ENCODE measurements around the gene SLC6A4. TPM values are rescaled to one million over a fixed set of nuclear protein-coding genes. Genes with fewer than 3 reads are reported as not detected.

Gene SLC6A4
- total and polyA plus RNA-seq, 10 of the 15 experiments (the other 5 are each of a cell fraction or from before 2014, with no cell fraction given), result 5.3 to 20.6 (median 10.1) TPM

DNA sequence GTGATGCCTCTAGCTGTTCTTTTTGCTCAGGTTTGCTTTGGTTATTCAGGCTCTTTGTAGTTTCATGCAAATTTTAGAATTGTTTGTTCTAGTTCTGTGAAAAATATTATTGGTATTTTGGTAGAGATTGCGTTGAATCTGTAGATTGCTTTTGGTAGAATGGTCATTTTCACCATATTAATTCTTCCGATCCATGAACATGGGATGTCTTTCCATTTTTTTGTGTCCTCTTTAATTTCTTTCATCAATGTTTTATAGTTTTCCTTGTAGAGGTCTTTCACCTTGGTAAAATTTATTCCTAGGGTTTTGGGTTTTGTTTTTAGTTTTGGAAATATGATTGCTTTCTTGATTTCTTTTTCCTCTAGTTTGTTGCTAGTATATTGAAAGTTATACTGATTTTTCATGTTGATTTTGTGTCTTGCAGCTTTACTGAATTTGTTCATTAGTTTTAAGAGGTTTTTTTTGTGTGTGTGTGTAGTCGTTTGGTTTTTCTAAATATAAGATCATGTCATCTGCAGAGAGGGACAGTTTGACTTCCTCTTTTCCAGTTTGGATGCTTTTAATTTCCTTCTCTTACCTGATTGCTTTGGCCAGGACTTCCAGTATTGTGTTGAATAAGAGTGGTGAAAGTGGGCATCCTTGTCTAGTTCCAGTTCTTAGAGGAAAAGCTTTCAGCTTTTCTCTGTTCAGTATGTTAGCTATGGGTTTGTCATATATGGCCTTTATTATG is 76.4 kb downstream of the SLC6A4 start:
- H3K4me2 ChIP-seq (ENCODE audit: control insufficient read depth, insufficient read depth), result no peak overlapping the region
- peaks cover 32% of the 10 kb centered on the region for H3K79me2 ChIP-seq (ENCODE audit: control insufficient read depth, insufficient read depth, low read length)
- in situ Hi-C loops (cut with MboI) (no loop called here), intact Hi-C loops (cut with micrococcal nuclease; ENCODE audit: unreplicated experiment) (no loop called here)
- SMC1A ChIA-PET (ENCODE audit: uncharacterized antibody, unreplicated experiment), result interaction anchor here (1.5 kb wide), 1 partner anchor 13 kb away, joined by 7 read pairs; no protein-coding TSS in a partner anchor
- H3K9me3 ChIP-seq (replicated peaks; ENCODE audit: control insufficient read depth, insufficient read depth, low read length), result peaks cover 14% of the 10 kb centered on the region
- no peaks in the 10 kb centered on the region for H3K27me3 ChIP-seq (replicated peaks in 1 of 2; ENCODE audit: control insufficient read depth in 2 of 2, insufficient read depth in 2 of 2, low read length in 1 of 2)
- POLR2A ChIA-PET, result no interaction called here
- H3K36me3 ChIP-seq (ENCODE audit: control insufficient read depth in 2 of 2, insufficient read depth in 2 of 2, low read length in 1 of 2), result peaks cover 0 to 7% of the 10 kb centered on the region in 2 experiments; a peak in 2 of 4 replicates
- no peak overlapping the region for H2AFZ ChIP-seq (ENCODE audit: control insufficient read depth, low read depth, low read length)
- no peaks in the 10 kb centered on the region; the same call in 1 of the 2 replicates for H3K4me1 ChIP-seq (ENCODE audit: control insufficient read depth, insufficient read depth, low read length)
- H3K27ac ChIP-seq (ENCODE audit: control insufficient read depth, insufficient read depth), result no peak overlapping the region
- RAD21 ChIA-PET (ENCODE audit: unreplicated experiment), result no interaction called here
- ATAC-seq (no peak), FAIRE-seq (no peak), DNase-seq (ENCODE audit: low read depth, low spot score) (no peak)
- H3K4me3 ChIP-seq, result no peak overlapping the region; the same call in 1 of the 2 replicates
- H4K20me1 ChIP-seq (ENCODE audit: control insufficient read depth, insufficient read depth), result no peaks in the 10 kb centered on the region
- BruUV-seq (replicated peaks), result no TSS peak
- H3K9ac ChIP-seq (ENCODE audit: control insufficient read depth, insufficient read depth, low read length), result no peak overlapping the region
- 45% methylated on average over 3 of the region's 3 CpGs for WGBS (ENCODE audit: insufficient coverage, insufficient replicate concordance, low lambda C conversion rate, missing lambda C conversion rate)
- CTCF ChIA-PET, result no interaction called here
- TF ChIP-seq FOXK2 (IDR thresholded peaks at IDR 0.05) (no peak), RUNX3 (IDR thresholded peaks at IDR 0.05; ENCODE audit: low read length) (no peak), ZNF217 (IDR thresholded peaks at IDR 0.05) (no peak), SRF (IDR thresholded peaks at IDR 0.05; ENCODE audit: low read depth in 2 of 2, low read length in 2 of 2) (no peak), MYC (IDR thresholded peaks at IDR 0.05; ENCODE audit: insufficient read depth, insufficient read length, insufficient replicate concordance, low read length, severe bottlenecking) (no peak)
- TF ChIP-seq, protein P1, sequence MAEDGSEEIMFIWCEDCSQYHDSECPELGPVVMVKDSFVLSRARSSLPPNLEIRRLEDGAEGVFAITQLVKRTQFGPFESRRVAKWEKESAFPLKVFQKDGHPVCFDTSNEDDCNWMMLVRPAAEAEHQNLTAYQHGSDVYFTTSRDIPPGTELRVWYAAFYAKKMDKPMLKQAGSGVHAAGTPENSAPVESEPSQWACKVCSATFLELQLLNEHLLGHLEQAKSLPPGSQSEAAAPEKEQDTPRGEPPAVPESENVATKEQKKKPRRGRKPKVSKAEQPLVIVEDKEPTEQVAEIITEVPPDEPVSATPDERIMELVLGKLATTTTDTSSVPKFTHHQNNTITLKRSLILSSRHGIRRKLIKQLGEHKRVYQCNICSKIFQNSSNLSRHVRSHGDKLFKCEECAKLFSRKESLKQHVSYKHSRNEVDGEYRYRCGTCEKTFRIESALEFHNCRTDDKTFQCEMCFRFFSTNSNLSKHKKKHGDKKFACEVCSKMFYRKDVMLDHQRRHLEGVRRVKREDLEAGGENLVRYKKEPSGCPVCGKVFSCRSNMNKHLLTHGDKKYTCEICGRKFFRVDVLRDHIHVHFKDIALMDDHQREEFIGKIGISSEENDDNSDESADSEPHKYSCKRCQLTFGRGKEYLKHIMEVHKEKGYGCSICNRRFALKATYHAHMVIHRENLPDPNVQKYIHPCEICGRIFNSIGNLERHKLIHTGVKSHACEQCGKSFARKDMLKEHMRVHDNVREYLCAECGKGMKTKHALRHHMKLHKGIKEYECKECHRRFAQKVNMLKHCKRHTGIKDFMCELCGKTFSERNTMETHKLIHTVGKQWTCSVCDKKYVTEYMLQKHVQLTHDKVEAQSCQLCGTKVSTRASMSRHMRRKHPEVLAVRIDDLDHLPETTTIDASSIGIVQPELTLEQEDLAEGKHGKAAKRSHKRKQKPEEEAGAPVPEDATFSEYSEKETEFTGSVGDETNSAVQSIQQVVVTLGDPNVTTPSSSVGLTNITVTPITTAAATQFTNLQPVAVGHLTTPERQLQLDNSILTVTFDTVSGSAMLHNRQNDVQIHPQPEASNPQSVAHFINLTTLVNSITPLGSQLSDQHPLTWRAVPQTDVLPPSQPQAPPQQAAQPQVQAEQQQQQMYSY (CRISPR knock-in tag; IDR thresholded peaks at IDR 0.05), result no peak
- TF ChIP-seq, protein P2, sequence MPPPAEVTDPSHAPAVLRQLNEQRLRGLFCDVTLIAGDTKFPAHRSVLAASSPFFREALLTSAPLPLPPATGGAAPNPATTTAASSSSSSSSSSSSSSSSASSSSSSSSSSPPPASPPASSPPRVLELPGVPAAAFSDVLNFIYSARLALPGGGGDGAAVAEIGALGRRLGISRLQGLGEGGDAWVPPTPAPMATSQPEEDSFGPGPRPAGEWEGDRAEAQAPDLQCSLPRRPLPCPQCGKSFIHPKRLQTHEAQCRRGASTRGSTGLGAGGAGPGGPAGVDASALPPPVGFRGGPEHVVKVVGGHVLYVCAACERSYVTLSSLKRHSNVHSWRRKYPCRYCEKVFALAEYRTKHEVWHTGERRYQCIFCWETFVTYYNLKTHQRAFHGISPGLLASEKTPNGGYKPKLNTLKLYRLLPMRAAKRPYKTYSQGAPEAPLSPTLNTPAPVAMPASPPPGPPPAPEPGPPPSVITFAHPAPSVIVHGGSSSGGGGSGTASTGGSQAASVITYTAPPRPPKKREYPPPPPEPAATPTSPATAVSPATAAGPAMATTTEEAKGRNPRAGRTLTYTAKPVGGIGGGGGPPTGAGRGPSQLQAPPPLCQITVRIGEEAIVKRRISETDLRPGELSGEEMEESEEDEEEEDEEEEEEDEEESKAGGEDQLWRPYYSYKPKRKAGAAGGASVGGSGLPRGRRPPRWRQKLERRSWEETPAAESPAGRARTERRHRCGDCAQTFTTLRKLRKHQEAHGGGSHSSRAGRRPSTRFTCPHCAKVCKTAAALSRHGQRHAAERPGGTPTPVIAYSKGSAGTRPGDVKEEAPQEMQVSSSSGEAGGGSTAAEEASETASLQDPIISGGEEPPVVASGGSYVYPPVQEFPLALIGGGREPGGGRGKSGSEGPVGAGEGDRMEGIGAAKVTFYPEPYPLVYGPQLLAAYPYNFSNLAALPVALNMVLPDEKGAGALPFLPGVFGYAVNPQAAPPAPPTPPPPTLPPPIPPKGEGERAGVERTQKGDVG (CRISPR knock-in tag; IDR thresholded peaks at IDR 0.05), result no peak
- TF ChIP-seq, protein P3, sequence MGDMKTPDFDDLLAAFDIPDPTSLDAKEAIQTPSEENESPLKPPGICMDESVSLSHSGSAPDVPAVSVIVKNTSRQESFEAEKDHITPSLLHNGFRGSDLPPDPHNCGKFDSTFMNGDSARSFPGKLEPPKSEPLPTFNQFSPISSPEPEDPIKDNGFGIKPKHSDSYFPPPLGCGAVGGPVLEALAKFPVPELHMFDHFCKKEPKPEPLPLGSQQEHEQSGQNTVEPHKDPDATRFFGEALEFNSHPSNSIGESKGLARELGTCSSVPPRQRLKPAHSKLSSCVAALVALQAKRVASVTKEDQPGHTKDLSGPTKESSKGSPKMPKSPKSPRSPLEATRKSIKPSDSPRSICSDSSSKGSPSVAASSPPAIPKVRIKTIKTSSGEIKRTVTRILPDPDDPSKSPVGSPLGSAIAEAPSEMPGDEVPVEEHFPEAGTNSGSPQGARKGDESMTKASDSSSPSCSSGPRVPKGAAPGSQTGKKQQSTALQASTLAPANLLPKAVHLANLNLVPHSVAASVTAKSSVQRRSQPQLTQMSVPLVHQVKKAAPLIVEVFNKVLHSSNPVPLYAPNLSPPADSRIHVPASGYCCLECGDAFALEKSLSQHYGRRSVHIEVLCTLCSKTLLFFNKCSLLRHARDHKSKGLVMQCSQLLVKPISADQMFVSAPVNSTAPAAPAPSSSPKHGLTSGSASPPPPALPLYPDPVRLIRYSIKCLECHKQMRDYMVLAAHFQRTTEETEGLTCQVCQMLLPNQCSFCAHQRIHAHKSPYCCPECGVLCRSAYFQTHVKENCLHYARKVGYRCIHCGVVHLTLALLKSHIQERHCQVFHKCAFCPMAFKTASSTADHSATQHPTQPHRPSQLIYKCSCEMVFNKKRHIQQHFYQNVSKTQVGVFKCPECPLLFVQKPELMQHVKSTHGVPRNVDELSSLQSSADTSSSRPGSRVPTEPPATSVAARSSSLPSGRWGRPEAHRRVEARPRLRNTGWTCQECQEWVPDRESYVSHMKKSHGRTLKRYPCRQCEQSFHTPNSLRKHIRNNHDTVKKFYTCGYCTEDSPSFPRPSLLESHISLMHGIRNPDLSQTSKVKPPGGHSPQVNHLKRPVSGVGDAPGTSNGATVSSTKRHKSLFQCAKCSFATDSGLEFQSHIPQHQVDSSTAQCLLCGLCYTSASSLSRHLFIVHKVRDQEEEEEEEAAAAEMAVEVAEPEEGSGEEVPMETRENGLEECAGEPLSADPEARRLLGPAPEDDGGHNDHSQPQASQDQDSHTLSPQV (IDR thresholded peaks at IDR 0.05), result no peak
- TF ChIP-seq, protein P4, sequence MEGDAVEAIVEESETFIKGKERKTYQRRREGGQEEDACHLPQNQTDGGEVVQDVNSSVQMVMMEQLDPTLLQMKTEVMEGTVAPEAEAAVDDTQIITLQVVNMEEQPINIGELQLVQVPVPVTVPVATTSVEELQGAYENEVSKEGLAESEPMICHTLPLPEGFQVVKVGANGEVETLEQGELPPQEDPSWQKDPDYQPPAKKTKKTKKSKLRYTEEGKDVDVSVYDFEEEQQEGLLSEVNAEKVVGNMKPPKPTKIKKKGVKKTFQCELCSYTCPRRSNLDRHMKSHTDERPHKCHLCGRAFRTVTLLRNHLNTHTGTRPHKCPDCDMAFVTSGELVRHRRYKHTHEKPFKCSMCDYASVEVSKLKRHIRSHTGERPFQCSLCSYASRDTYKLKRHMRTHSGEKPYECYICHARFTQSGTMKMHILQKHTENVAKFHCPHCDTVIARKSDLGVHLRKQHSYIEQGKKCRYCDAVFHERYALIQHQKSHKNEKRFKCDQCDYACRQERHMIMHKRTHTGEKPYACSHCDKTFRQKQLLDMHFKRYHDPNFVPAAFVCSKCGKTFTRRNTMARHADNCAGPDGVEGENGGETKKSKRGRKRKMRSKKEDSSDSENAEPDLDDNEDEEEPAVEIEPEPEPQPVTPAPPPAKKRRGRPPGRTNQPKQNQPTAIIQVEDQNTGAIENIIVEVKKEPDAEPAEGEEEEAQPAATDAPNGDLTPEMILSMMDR (IDR thresholded peaks at IDR 0.05 in 2 of 3, conservative IDR thresholded peaks at IDR 0.05 in 1 of 3; ENCODE audit: control insufficient read depth in 2 of 3, extremely low read depth in 1 of 3, insufficient read depth in 1 of 3, low read depth in 3 of 3, low read length in 3 of 3), result no peak
